Chondrocyte (in vitro differentiated cells): ENCODE data around the gene SPOPL. TPM values are rescaled to one million over a fixed set of nuclear protein-coding genes. Genes with fewer than 3 reads are reported as not detected.

ENCODE experiments used
- DNase-seq: peaks from one replicate; pipeline ENCODE4 v3.0.0; 2021; ENCODE audit warnings: mixed read lengths, low spot score
- H3K27ac Mint-ChIP-seq: one replicate; pipeline ENCODE4 v1.8.0; 2021; ENCODE audit warnings: mild to moderate bottlenecking, moderate library complexity, mixed read lengths; ENCODE audit not compliant: unreplicated experiment
- H3K27me3 Mint-ChIP-seq: 2 replicates; pipeline ENCODE4 v1.8.0; 2021; ENCODE audit warnings: low read depth, mixed read lengths
- H3K36me3 Mint-ChIP-seq: 2 replicates; pipeline ENCODE4 v1.8.0; 2021; ENCODE audit warnings: low read depth, mixed read lengths
- H3K4me1 Mint-ChIP-seq: 2 replicates; pipeline ENCODE4 v1.8.0; 2021; ENCODE audit warnings: low read depth, mild to moderate bottlenecking, mixed read lengths
- H3K4me3 Mint-ChIP-seq: one replicate; pipeline ENCODE4 v1.8.0; 2021; ENCODE audit warnings: mild to moderate bottlenecking, moderate library complexity, mixed read lengths; ENCODE audit not compliant: unreplicated experiment
- H3K9me3 Mint-ChIP-seq: 2 replicates; pipeline ENCODE4 v1.8.0; 2021; ENCODE audit warnings: low read depth, mixed read lengths
- total RNA-seq: library from RNA; stranded (reverse); gene quantifications from 3 replicates; pipeline ENCODE4 v1.2.1, GENCODE V29; 2021
- TF ChIP-seq, protein P1 (sequence below): fragments of 200-600 bp; sonication (generic); IDR thresholded peaks from 2 replicates; pipeline ENCODE4 v1.5.0; 2021; ENCODE audit warnings: antibody characterized with exemption, mild to moderate bottlenecking, moderate library complexity

Gene SPOPL
- total RNA-seq, 1 donor from 2014 or later = 16.2 TPM

DNA sequence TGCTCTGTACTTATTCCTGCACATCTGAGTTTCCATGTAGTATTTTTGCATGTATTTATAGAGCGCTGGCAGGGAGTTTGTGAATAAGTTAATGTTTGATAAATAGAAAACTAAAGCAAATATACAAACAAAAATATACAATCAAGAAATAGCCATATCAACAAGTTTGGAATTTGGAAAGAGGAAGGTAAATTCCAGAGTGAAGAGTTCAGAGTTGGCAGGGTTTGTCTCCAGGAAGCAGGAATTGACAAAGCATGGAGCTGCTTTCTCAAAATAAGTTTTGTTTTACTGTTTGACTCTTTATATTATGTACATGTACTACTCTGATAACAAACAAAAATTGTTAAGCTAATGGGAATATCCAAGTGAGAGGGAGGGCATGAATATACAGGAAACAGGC lies 80.3 kb downstream of the SPOPL start:
- Mint-ChIP-seq H3K36me3 (peaks cover 33% of the 10 kb centered on the region), H3K27me3 (no peaks in the 10 kb centered on the region), H3K27ac (no peak overlapping the region), H3K4me1 (no peaks in the 10 kb centered on the region), H3K9me3 (peaks cover 17% of the 10 kb centered on the region), H3K4me3 (no peak overlapping the region)
- TF ChIP-seq, protein P1, sequence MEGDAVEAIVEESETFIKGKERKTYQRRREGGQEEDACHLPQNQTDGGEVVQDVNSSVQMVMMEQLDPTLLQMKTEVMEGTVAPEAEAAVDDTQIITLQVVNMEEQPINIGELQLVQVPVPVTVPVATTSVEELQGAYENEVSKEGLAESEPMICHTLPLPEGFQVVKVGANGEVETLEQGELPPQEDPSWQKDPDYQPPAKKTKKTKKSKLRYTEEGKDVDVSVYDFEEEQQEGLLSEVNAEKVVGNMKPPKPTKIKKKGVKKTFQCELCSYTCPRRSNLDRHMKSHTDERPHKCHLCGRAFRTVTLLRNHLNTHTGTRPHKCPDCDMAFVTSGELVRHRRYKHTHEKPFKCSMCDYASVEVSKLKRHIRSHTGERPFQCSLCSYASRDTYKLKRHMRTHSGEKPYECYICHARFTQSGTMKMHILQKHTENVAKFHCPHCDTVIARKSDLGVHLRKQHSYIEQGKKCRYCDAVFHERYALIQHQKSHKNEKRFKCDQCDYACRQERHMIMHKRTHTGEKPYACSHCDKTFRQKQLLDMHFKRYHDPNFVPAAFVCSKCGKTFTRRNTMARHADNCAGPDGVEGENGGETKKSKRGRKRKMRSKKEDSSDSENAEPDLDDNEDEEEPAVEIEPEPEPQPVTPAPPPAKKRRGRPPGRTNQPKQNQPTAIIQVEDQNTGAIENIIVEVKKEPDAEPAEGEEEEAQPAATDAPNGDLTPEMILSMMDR = no peak
- DNase-seq = no peak

DNA sequence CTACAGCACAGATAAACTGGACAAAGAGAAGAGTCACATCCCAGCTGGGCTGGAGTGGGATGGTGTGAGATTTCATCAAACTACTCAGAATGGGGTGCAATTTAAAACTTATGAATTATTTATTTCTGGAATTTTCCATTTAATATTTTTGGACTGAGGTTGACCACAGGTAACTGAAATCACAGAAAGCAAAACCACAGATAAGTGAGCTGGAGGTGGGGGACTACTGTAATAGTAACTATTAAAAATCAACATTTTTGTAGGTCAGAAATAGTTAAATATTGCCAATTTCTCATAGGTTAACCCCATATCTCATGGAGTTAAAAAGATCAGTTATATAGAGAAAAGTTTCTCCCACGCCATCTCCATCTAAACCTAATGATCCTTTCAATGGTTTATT lies 88.1 kb downstream of the SPOPL start:
- no peaks in the 10 kb centered on the region for H3K4me1 Mint-ChIP-seq
- H3K9me3 Mint-ChIP-seq = peaks cover 4% of the 10 kb centered on the region
- H3K36me3 Mint-ChIP-seq = peaks cover 8% of the 10 kb centered on the region
- no peak overlapping the region for H3K4me3 Mint-ChIP-seq
- TF ChIP-seq, protein P1 = no peak
- no peaks in the 10 kb centered on the region for H3K27me3 Mint-ChIP-seq
- no peak for DNase-seq
- H3K27ac Mint-ChIP-seq = no peak overlapping the region

DNA sequence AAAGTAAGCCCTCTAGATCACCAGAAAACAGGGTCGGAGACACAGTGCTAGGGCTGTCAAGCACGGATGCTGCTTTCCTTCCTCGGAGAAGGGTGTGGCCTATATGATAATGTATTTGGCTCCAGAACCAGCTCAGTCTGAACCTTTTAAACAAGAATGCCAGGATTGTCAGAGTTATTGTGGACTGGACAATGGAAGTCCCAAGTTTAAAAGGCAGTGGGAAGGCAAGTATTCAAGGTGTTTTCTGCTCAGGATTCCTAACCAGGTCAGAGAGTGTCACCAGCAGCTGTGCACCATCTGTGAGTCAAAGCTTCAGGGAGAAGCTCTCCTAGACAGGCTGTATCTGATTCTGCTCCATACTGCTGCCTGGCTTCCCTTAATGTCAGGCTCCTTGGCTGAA lies 94.8 kb downstream of the SPOPL start:
- Mint-ChIP-seq H3K4me3 (no peak overlapping the region), H3K27me3 (no peaks in the 10 kb centered on the region), H3K9me3 (peaks cover 4% of the 10 kb centered on the region), H3K27ac (no peak overlapping the region), H3K36me3 (no peaks in the 10 kb centered on the region), H3K4me1 (no peaks in the 10 kb centered on the region)
- TF ChIP-seq, protein P1 = no peak
- DNase-seq = no peak

DNA sequence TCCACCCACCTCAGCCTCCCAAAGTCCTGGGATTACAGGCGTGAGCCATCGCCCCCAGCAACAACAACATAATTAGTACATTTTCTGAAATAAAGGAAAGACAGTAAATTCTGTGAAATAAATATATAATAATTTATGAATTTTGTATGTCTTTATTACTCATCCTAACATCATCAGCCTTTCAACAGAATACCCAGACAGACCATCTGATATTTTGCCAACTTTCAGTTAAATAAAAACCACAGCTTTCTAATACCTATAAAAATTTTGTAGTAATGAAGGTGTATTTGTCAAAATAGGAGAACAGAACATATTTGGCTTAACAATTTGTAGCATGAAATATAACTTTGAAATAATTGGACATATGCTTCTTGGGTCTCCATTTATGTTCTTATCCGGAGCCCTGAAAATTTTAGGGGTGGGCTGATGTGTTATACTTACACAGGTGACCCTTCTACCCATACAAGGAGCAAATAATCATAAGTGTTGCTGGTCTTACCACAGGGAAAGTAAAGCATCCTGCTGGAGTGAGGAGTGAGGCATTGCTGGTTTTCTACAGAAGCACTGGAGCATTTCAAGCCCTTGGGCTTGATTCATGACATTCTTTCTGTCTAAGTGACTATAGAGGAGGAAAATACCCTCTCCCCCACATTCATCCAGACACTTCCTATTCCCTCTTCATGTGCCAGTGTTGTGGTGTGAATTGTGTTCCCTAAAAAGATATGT lies 99.3 kb downstream of the SPOPL start:
- Mint-ChIP-seq H3K27me3 (no peaks in the 10 kb centered on the region), H3K36me3 (peaks cover 2% of the 10 kb centered on the region), H3K27ac (no peak overlapping the region), H3K4me3 (no peak overlapping the region), H3K9me3 (no peaks in the 10 kb centered on the region), H3K4me1 (no peaks in the 10 kb centered on the region)
- no peak for DNase-seq
- TF ChIP-seq, protein P1 = no peak

DNA sequence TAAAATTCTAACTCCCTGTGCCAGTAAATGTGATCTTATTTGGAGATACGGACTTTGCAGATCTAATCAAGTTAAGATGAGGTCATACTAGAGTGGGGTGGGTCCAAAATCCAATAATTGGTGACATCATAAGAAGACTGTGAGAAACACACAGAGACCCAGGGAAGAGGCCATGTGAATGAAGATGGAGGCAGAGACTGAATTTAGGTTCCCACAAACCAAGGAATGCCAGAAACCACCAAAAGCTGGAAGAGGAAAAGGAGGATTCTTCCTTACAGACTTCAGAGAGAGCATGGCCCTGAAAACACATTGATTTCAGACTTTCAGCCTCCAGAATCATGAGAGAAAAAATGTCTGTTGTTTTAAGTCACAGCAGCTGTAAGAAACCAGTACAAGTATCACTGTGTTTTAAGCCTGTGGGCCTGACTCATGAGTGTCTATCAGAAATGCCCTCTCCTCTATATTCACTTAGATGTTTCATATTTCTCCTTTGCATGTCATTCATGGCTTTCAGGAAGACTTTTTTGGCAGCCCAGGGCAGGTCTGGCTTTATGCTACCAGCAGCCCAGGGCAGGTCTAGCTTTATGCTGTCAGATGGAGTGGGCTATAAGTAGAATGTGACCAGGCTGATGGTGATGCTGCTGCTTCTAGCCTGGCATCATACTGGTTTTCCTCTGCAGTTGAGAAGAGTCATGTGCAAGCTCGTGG lies 100.0 kb downstream of the SPOPL start:
- Mint-ChIP-seq H3K27ac (no peak overlapping the region), H3K27me3 (no peaks in the 10 kb centered on the region), H3K4me3 (no peak overlapping the region), H3K4me1 (no peaks in the 10 kb centered on the region), H3K9me3 (no peaks in the 10 kb centered on the region), H3K36me3 (peaks cover 2% of the 10 kb centered on the region)
- TF ChIP-seq, protein P1 = no peak
- DNase-seq = no peak
